Central memory CD8-positive, alpha-beta T cell (primary cell): ENCODE data around the gene ACVR2B.

ENCODE experiments used
- ATAC-seq: fragments of 150-1000 bp; cut with Tn5 transposase; replicated peaks from 2 replicates; pipeline ENCODE4 v1.10.0; 2022; ENCODE audit warnings: mild to moderate bottlenecking, moderate FRiP score, moderate number of reproducible peaks; ENCODE audit not compliant: poor library complexity, severe bottlenecking; ENCODE audit errors: extremely low read depth
- DNase-seq, 2 donors: peaks; one replicate each; pipeline ENCODE4 v3.0.0; 2021; ENCODE audit warnings: low spot score in 2 of 2
- H3K27ac Mint-ChIP-seq: one replicate; pipeline ENCODE4 v1.8.0; 2022; ENCODE audit warnings: low read depth, mild to moderate bottlenecking, moderate library complexity, mixed read lengths
- H3K27me3 Mint-ChIP-seq: one replicate; pipeline ENCODE4 v1.8.0; 2022; ENCODE audit warnings: mixed read lengths
- H3K36me3 Mint-ChIP-seq: one replicate; pipeline ENCODE4 v1.8.0; 2022; ENCODE audit warnings: mild to moderate bottlenecking, moderate library complexity, mixed read lengths; ENCODE audit not compliant: insufficient read depth
- H3K4me1 Mint-ChIP-seq: one replicate; pipeline ENCODE4 v1.8.0; 2022; ENCODE audit warnings: mixed read lengths
- H3K4me3 Mint-ChIP-seq: one replicate; pipeline ENCODE4 v1.8.0; 2022; ENCODE audit warnings: mild to moderate bottlenecking, moderate library complexity, mixed read lengths
- H3K9me3 Mint-ChIP-seq: one replicate; pipeline ENCODE4 v1.8.0; 2022; ENCODE audit warnings: mixed read lengths

The ACVR2B gene

GRCh38 chr3:38500688-38501417 is 47.2 kb downstream of the ACVR2B start:
- H3K27ac Mint-ChIP-seq = no peak overlapping the region
- peaks cover 38% of the 10 kb centered on the region for H3K36me3 Mint-ChIP-seq
- no peaks in the 10 kb centered on the region for H3K9me3 Mint-ChIP-seq
- DNase-seq = no peak
- H3K4me1 Mint-ChIP-seq = peaks cover 28% of the 10 kb centered on the region
- no peak for ATAC-seq
- no peaks in the 10 kb centered on the region for H3K27me3 Mint-ChIP-seq
- H3K4me3 Mint-ChIP-seq = no peak overlapping the region

- peaks cover 36% of the 10 kb centered on the region for H3K36me3 Mint-ChIP-seq
- DNase-seq = no peak
- H3K4me1 Mint-ChIP-seq = no peaks in the 10 kb centered on the region
- H3K4me3 Mint-ChIP-seq = no peak overlapping the region
- no peaks in the 10 kb centered on the region for H3K9me3 Mint-ChIP-seq
- H3K27me3 Mint-ChIP-seq = no peaks in the 10 kb centered on the region
- no peak overlapping the region for H3K27ac Mint-ChIP-seq
- no peak for ATAC-seq
These were observed 53.4 kb downstream of the ACVR2B start for GRCh38 chr3:38507120-38507519.

GRCh38 chr3:38509732-38510131 is 56.0 kb downstream of the ACVR2B start:
- Mint-ChIP-seq H3K9me3 (no peaks in the 10 kb centered on the region), H3K27me3 (no peaks in the 10 kb centered on the region), H3K4me3 (no peak overlapping the region), H3K27ac (no peak overlapping the region), H3K4me1 (no peaks in the 10 kb centered on the region), H3K36me3 (peaks cover 30% of the 10 kb centered on the region)
- no peak for DNase-seq
- ATAC-seq = no peak

GRCh38 chr3:38510631-38511030 is 56.9 kb downstream of the ACVR2B start:
- Mint-ChIP-seq H3K9me3 (no peaks in the 10 kb centered on the region), H3K27ac (no peak overlapping the region), H3K27me3 (no peaks in the 10 kb centered on the region), H3K4me3 (no peak overlapping the region), H3K4me1 (no peaks in the 10 kb centered on the region), H3K36me3 (peaks cover 28% of the 10 kb centered on the region)
- ATAC-seq = no peak
- DNase-seq = no peak

GRCh38 chr3:38511546-38511945 is 57.9 kb downstream of the ACVR2B start:
- Mint-ChIP-seq H3K4me1 (no peaks in the 10 kb centered on the region), H3K4me3 (no peak overlapping the region), H3K27me3 (no peaks in the 10 kb centered on the region), H3K27ac (no peak overlapping the region), H3K9me3 (no peaks in the 10 kb centered on the region), H3K36me3 (peaks cover 23% of the 10 kb centered on the region)
- ATAC-seq (no peak), DNase-seq (no peak)

GRCh38 chr3:38515367-38515766 is 61.7 kb downstream of the ACVR2B start:
- Mint-ChIP-seq H3K27ac (no peak overlapping the region), H3K36me3 (peaks cover 12% of the 10 kb centered on the region), H3K27me3 (no peaks in the 10 kb centered on the region), H3K4me1 (peaks cover 19% of the 10 kb centered on the region), H3K4me3 (no peak overlapping the region), H3K9me3 (no peaks in the 10 kb centered on the region)
- DNase-seq (no peak), ATAC-seq (no peak)

- no peak for DNase-seq
- peaks cover 32% of the 10 kb centered on the region for H3K4me1 Mint-ChIP-seq
- H3K27ac Mint-ChIP-seq = no peak overlapping the region
- H3K4me3 Mint-ChIP-seq = no peak overlapping the region
- no peaks in the 10 kb centered on the region for H3K27me3 Mint-ChIP-seq
- H3K36me3 Mint-ChIP-seq = peaks cover 14% of the 10 kb centered on the region
- H3K9me3 Mint-ChIP-seq = no peaks in the 10 kb centered on the region
- no peak for ATAC-seq
These were observed 63.0 kb downstream of the ACVR2B start for GRCh38 chr3:38516669-38517068.

- Mint-ChIP-seq H3K4me1 (peaks cover 33% of the 10 kb centered on the region), H3K27ac (peak overlapping the region; percentile 76), H3K27me3 (no peaks in the 10 kb centered on the region), H3K36me3 (peaks cover 15% of the 10 kb centered on the region), H3K4me3 (peak overlapping the region; percentile 60), H3K9me3 (no peaks in the 10 kb centered on the region)
- ATAC-seq = no peak
- no peak for DNase-seq
These were observed 65.3 kb downstream of the ACVR2B start for GRCh38 chr3:38519000-38519399.

GRCh38 chr3:38519651-38520050 is 66.0 kb downstream of the ACVR2B start:
- Mint-ChIP-seq H3K4me1 (peaks cover 33% of the 10 kb centered on the region), H3K4me3 (peak overlapping the region; percentile 60), H3K27me3 (no peaks in the 10 kb centered on the region), H3K36me3 (peaks cover 20% of the 10 kb centered on the region), H3K9me3 (no peaks in the 10 kb centered on the region), H3K27ac (peak overlapping the region; percentile 76)
- ATAC-seq = peak; percentile 83
- DNase-seq = no peak

- Mint-ChIP-seq H3K4me1 (peaks cover 33% of the 10 kb centered on the region), H3K36me3 (peaks cover 25% of the 10 kb centered on the region), H3K27ac (no peak overlapping the region), H3K4me3 (no peak overlapping the region), H3K9me3 (no peaks in the 10 kb centered on the region), H3K27me3 (no peaks in the 10 kb centered on the region)
- ATAC-seq (no peak), DNase-seq (peak; percentile 33 to 43)
These were observed 67.8 kb downstream of the ACVR2B start for GRCh38 chr3:38521391-38521987.

- no peak for ATAC-seq
- DNase-seq = no peak
- Mint-ChIP-seq H3K4me3 (no peak overlapping the region), H3K36me3 (peaks cover 29% of the 10 kb centered on the region), H3K27ac (no peak overlapping the region), H3K4me1 (peaks cover 33% of the 10 kb centered on the region), H3K9me3 (no peaks in the 10 kb centered on the region), H3K27me3 (no peaks in the 10 kb centered on the region)
These were observed 68.3 kb downstream of the ACVR2B start for GRCh38 chr3:38522002-38522401.

GRCh38 chr3:38524141-38524739 is 70.5 kb downstream of the ACVR2B start:
- Mint-ChIP-seq H3K4me3 (no peak overlapping the region), H3K27me3 (no peaks in the 10 kb centered on the region), H3K4me1 (peaks cover 26% of the 10 kb centered on the region), H3K27ac (no peak overlapping the region), H3K9me3 (no peaks in the 10 kb centered on the region), H3K36me3 (peaks cover 41% of the 10 kb centered on the region)
- no peak for ATAC-seq
- no peak for DNase-seq

- Mint-ChIP-seq H3K4me3 (no peak overlapping the region), H3K36me3 (peaks cover 40% of the 10 kb centered on the region)
These were observed 73.1 kb downstream of the ACVR2B start for GRCh38 chr3:38526792-38527191.

More at GRCh38 chr3:38526792-38527191, 73.1 kb downstream of the ACVR2B start:
- Mint-ChIP-seq H3K27me3 (no peaks in the 10 kb centered on the region), H3K4me1 (peaks cover under 1% of the 10 kb centered on the region), H3K9me3 (no peaks in the 10 kb centered on the region), H3K27ac (no peak overlapping the region)
- DNase-seq (no peak), ATAC-seq (no peak)
